HG03354 (cell line): ENCODE data around the gene POLR1H.

Experiments used
- ATAC-seq: cut with Tn5 transposase; IDR thresholded peaks from one replicate; pipeline ENCODE4 v1.9.1; 2021; ENCODE audit warnings: mild to moderate bottlenecking; ENCODE audit not compliant: unreplicated experiment, poor library complexity, severe bottlenecking

Gene POLR1H

DNA sequence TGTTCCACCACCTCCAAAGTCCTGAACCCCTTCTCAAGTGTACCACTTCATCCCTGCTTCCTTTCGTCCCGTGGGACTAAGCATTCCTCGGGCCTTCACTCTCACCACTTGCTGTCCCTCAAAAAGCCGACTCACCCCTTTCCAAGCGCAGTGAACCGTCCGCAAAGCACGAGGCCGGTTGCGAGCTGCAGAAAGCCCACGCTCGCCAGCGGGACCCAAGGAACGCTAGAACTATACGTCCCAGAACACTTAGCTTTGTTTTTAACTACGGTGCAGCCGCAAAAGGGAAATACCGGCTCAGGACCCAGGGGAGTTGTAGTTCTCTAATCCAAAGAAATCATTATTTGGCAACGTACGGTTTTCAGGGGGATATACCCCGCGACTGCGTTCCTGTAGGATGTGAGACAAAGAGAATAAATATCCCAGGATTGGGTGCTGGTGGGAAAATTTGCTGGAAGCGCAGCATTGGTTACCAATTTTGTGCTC is 416 bp upstream of the POLR1H start:
- peak; percentile 22 for ATAC-seq

DNA sequence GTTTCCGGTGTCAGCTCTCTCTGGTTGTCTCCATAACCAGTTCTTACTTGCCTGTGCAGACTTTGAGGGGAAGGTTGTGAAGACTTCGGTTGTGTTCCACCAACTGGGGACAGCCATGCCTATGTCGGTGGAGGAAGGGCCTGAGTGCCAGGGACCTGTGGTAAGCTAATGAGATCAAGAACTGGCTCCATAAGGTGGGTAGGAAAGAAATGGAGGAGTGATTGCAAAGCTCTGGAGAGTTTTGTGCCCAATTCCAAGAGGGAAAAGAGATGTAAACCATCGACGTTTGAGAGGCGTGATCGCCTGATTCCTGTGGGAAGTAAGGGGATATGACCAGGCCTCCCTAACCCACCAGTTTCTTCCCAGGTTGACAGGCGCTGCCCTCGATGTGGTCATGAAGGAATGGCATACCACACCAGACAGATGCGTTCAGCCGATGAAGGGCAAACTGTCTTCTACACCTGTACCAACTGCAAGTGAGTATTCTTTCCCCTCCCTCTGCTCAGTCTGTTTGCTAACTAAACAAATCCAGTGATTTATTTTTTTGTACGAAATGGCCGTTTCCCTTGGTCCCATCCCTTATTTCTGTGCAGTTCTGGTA is 893 bp downstream of the POLR1H start:
- peak; percentile 28 for ATAC-seq

DNA sequence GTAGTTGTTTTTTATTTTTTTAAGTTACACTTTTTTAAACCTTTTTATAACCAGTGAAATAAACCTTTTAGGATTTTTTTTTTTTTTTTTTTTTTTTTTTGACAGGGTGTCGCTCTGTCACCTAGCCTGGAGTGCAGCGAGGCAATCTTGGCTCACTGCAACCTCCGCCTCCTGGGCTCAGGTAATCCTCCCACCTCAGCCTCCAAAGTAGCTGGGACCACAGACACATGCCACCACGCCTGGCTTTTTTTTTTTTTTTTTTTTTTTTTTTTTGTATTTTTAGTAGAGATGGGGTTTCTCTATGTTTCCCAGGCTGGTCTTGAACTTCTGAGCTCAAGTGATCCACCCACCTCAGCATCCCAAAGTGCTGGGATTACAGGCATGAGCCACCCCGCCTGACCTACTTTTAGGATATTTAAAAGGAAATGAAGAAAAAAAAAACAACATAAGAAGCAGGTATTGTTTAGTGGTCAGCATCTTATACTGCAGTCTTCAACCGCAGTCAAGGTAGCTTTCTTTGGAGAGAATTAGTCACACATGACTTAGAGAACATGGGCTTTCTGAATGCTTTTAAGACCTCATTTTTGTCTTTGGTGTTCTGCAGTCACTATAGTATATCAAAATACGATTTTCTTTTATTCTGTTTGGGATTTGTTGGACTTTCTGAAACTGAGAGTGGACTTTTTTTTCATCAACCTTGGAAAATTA is 1.6 kb downstream of the POLR1H start:
- ATAC-seq, result no peak

- ATAC-seq, result no peak
These were observed 2.2 kb downstream of the POLR1H start for GRCh38 chr6:30063315-30063714.

GRCh38 chr6:30066082-30066481 is 5.0 kb downstream of the POLR1H start:
- no peak for ATAC-seq

- peak; percentile 96 for ATAC-seq
These were observed 5.8 kb downstream of the POLR1H start, which contains the start of gene PPP1R11 for GRCh38 chr6:30066577-30067459. PPP1R11 (plus strand) TSS chr6:30067198; CDS start chr6:30067411, 213 bp downstream.

DNA sequence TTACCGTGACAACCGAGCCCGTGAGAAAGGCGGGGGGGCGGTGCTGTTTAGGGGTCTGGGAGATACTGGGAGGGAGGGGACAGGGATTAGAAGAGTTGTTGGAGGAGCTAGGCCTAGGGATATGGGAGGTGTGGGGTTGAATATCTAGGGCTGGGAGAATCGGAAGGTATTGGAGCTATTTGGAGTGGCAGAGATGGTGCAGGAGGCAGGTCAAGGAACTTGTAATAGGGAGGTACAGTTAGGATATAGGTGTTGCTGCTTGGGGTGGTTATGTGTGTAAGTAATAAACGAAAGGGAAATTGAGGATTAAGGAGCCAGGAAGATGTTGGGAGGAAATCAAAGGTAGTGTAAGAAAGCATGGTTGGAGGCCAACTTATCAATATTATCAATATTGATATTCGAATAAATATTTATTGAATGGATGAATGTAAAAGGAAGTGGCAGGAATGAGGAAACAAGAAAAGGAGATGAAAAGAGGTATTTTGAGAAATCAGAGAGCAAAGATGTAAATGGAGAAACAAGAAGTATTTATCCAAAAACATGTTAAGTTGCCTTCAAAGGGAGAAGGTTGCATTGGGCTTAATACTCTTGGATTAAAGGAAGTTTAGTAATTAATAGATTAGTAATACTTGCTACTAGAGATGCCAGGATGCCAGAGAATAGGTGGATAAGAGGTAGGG is 6.5 kb downstream of the POLR1H start:
- no peak for ATAC-seq

DNA sequence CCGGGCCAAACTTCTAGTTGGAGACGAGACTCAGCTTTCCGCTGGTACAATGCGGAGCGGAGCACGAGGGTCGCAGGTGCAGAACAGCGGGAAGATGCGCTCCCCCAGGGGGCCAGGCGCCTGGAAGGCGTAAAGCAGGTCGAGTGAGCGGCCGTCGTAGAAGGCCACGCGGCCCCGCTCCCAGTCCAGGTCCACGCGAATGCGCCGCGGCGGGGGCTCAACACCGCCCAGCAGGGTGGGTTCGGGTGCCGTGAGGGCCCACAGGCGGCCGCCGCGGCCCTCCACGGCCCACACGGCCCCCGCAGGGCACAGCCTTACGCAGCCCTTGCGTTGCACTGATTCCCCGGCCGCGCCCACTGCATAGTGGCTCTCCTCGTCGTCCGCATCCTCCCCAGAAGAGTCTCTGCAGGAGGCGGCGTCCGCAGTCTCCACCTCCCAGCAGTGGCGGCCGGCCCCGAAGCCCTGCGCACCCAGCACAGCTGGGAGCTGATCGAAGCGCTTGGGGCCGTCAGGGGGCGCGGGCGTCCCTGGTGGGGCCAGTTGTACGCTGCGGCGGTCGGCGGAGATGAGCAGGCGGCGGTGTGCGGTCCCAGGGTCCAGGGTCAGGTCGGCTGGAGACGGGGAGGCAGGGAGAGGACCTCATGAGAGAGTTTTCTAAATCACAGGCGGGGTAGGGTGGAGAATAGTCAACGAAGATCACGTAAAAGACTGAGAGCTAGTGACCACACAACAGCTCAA is 10.2 kb downstream of the POLR1H start:
- no peak for ATAC-seq

- ATAC-seq, result no peak
These were observed 10.8 kb downstream of the POLR1H start for GRCh38 chr6:30071858-30072257.

GRCh38 chr6:30073489-30074235 is 12.6 kb downstream of the POLR1H start:
- ATAC-seq, result no peak

DNA sequence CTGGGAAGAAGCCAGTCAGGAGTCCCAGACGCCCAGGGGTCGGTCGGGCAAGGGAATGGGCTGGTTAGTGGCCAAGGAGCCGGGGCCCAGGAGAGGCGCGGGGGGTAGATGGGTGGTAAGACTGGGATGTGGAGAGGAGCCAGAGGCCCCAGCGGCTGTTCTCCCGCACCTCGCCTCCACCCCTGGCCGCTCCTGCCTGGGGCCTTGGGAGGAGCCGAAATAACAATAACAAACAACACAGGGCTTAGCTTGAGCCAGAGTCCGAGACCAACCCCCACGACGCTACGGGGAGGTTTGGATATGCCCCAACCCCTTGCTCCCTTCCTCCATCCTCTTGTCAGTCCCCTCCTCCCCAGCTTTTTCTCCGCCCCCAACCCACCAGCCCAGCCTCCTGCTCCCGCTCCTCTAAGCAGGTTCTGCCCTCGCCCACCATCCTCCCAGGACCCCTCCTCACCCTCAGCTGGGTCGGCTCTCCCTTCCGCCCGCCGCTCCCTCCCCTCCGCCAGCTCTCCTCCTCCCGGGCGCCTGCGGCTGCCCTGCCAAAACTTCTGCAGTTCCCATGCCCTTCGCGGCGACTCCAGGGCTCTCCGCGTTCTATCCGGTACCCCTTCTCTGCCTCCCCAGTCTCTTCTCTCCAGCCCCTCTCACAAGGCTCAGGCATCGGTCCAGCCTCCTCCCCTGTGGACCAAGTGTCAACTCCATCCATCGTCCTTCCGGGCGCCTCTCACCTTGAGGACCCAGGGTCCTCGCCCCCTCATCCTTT is 13.4 kb downstream of the POLR1H start:
- ATAC-seq, result no peak

GRCh38 chr6:30075094-30075789 is 14.2 kb downstream of the POLR1H start, which contains the start of gene RNF39:
RNF39 (minus strand) TSS chr6:30075769; CDS start chr6:30075585, 184 bp downstream.
- ATAC-seq, result no peak

DNA sequence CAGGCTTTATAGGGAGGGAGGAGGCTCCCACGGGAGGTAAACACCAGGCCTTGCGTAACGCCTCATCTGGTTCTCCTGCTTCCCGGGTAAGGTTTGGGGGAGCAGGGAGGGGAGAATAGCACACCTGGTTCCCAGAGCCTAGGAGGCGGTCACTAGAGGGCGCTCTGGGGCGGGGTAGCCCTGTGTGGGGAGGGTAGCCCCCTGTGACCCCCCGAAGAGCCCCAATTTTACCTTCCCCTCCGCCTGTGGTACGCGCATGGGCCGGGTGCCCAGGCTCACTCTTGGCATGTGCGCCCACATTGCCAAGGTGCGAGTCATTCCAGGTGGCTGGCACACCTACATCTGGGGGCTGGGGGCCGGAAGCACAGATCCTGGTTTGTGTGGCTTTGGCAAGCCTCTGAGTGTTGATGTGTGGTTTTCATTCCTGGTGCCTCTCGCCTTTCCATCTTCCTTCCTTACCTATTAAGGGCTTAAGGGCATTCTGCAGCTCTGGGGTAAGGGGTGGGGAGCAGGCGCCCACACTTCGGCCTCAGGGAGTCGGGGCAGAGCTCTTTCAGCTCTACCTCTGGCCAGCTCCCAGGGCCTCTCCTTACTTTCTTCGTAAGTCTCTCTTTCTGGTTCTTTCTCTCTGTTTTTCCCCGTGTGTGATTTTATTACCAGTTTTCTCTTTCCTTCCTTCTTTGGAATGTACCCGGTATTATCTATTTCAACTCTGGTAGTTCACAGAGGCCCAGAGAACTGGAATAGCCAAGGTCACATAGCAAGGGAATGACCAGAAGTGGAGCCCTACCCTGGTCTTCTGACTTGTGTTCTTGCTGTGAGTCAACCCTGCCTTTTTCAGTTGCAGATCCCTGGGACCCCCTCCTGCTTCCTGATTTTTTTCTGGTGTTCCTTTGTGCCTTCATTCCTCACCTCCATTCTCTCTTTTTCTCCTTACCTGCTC is 15.0 kb downstream of the POLR1H start:
- ATAC-seq, result no peak

GRCh38 chr6:30077218-30077617 is 16.2 kb downstream of the POLR1H start:
- ATAC-seq, result no peak

DNA sequence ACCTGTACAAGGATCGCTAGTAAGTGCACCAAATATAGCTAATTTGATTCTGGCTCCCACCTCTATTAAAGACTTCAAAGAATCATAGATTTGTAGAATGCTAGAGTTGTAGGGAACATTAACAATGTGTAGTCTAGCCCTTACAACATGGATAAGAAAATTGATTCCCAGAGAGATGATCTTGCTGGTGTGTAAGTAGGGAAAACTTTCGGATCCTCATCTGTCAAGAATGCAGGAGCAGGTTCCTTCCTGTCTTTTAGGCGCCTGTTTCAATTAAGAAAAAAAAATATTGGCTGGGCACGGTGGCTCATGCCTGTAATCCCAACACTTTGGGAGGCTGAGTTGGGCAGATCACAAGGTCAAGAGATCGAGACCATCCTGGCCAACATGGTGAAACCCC is 26.8 kb downstream of the POLR1H start:
- no peak for ATAC-seq
